Measurements from ENCODE around the gene DNAL4. TPM values are rescaled to one million over a fixed set of nuclear protein-coding genes. Genes with fewer than 3 reads are reported as not detected.

Gene DNAL4
- total and polyA plus RNA-seq, 2 of the 4 experiments (the other 2 are of a cell fraction), result 6.1 to 12.1 TPM

GRCh38 chr22:38802671-38803121 lies 8.8 kb upstream of the DNAL4 start:
- Histone ChIP-seq H2AK9ac (replicated peaks; ENCODE audit: low read depth, low read length, poor library complexity) (peak overlapping the region; percentile 33), H2BK120ac (ENCODE audit: low read depth, low read length) (no peak overlapping the region), H2BK5ac (ENCODE audit: low read depth, low read length, poor library complexity, severe bottlenecking) (peak overlapping the region; percentile 33), H2AFZ (replicated peaks; ENCODE audit: low read length, poor library complexity) (peak overlapping the region; percentile 9), H4K8ac (ENCODE audit: low read depth in 2 of 2, low read length in 2 of 2) (peak overlapping the region in 1 of 2 experiments; percentile 35; a peak in 1 of 4 replicates), H3K56ac (ENCODE audit: extremely low read depth, insufficient read depth, low read length) (no peak overlapping the region), H3K4ac (ENCODE audit: low read depth, low read length) (peak overlapping the region; percentile 45; the same call in 1 of the 2 replicates), H3K79me1 (ENCODE audit: low read depth in 1 of 2, low read length in 2 of 2) (no peaks in the 10 kb centered on the region), H3K27me3 (ENCODE audit: control insufficient read depth, insufficient read depth, low read length) (peaks cover 10% of the 10 kb centered on the region), H3K4me1 (ENCODE audit: control insufficient read depth, insufficient read depth, low read length) (0 out of 2 replicates have a peak, but pooled peaks cover 2% of the 10 kb centered on the region), H3K4me2 (ENCODE audit: low read depth, low read length) (no peak overlapping the region; the same call in 1 of the 2 replicates), H4K20me1 (ENCODE audit: insufficient read depth, low read length) (no peaks in the 10 kb centered on the region), H3K18ac (ENCODE audit: low read depth, low read length) (no peak overlapping the region), H3K9ac (ENCODE audit: low read depth, low read length) (no peak overlapping the region), H2BK15ac (ENCODE audit: low read depth, low read length) (no peak overlapping the region), H2AK5ac (ENCODE audit: low read depth, low read length) (no peak overlapping the region), H3K14ac (replicated peaks; ENCODE audit: low read depth, low read length) (no peak overlapping the region), H3K36me3 (ENCODE audit: control insufficient read depth, insufficient read depth, low read length) (no peaks in the 10 kb centered on the region), H3K23ac (ENCODE audit: low read depth, low read length) (no peak overlapping the region), H4K5ac (ENCODE audit: low read depth, low read length) (no peak overlapping the region), H4K91ac (ENCODE audit: insufficient read depth, low read depth, low read length) (0 out of 2 replicates have a peak overlapping the region, but pooled peaks have one; percentile 3), H2BK20ac (ENCODE audit: low read depth, low read length) (no peak overlapping the region), H3K9me3 (ENCODE audit: control insufficient read depth, insufficient read depth, low read length) (peaks cover 4% of the 10 kb centered on the region; the same call in 1 of the 2 replicates), H3K9me1 (ENCODE audit: insufficient read depth, low read length) (no peaks in the 10 kb centered on the region), H3K4me3 (ENCODE audit: insufficient read depth, low read depth, low read length) (no peak overlapping the region), H3K27ac (ENCODE audit: insufficient read depth, low read length) (peak overlapping the region; percentile 1; the same call in 1 of the 2 replicates)
- POLR2A ChIA-PET (ENCODE audit: unreplicated experiment), result interaction anchor here (0.6 kb wide), 1 partner anchor 29 kb away, joined by 3 read pairs; no protein-coding TSS in a partner anchor
- in situ Hi-C loops (cut with MboI; ENCODE audit: low sequenced_read_pairs), result no loop called here
- peak; percentile 95 for DNase-seq
- intact Hi-C loops (cut with micrococcal nuclease), result no loop called here
- no CpG with 5 or more reads among the region's 10 CpGs for WGBS, 2 experiments (ENCODE audit: extremely low coverage in 2 of 2, insufficient read length in 1 of 2)
- BruUV-seq (replicated peaks), result no TSS peak
- ATAC-seq (ENCODE audit: low read depth), result peak; percentile 97
- dilution Hi-C loops (cut with HindIII; ENCODE audit: low sequenced_read_pairs, unreplicated experiment), result no loop called here
- CTCF ChIA-PET, result interaction anchor here (0.8 kb wide), 1 partner anchor 11 kb away, joined by 4 read pairs; no protein-coding TSS in a partner anchor
- peak; percentile 94 for TF ChIP-seq CEBPB (IDR thresholded peaks at IDR 0.05; ENCODE audit: low read depth, low read length)
- peak; percentile 59 for TF ChIP-seq MAFK (IDR thresholded peaks at IDR 0.05; ENCODE audit: low read depth, low read length)
- TF ChIP-seq POLR2A (IDR thresholded peaks at IDR 0.05; ENCODE audit: low read depth, low read length), result no peak
- no peak for TF ChIP-seq CHD1 (IDR thresholded peaks at IDR 0.05; ENCODE audit: low read depth, low read length)
- TF ChIP-seq RCOR1 (IDR thresholded peaks at IDR 0.05; ENCODE audit: insufficient replicate concordance, low read length), result peak; percentile 85
- TF ChIP-seq NFE2L2 (IDR thresholded peaks at IDR 0.05; ENCODE audit: low read depth, low read length), result peak; percentile 64; the same call in 1 of the 2 replicates
- TF ChIP-seq RAD21 (IDR thresholded peaks at IDR 0.05; ENCODE audit: low read length), result 0 out of 2 replicates have a peak, but pooled peaks have one; percentile 4
- TF ChIP-seq SMC3 (IDR thresholded peaks at IDR 0.05; ENCODE audit: low read depth, low read length), result no peak
- no peak for TF ChIP-seq RFX5 (IDR thresholded peaks at IDR 0.05; ENCODE audit: low read depth, low read length)
- no peak for TF ChIP-seq USF2 (IDR thresholded peaks at IDR 0.05; ENCODE audit: low read depth, low read length)
- TF ChIP-seq BHLHE40 (IDR thresholded peaks at IDR 0.05; ENCODE audit: low read depth, low read length), result no peak
- no peak for TF ChIP-seq MXI1 (IDR thresholded peaks at IDR 0.05; ENCODE audit: borderline replicate concordance, low read depth, low read length)
- no peak for TF ChIP-seq CTCF (conservative IDR thresholded peaks at IDR 0.05; ENCODE audit: low read depth, low read length)
- no peak for TF ChIP-seq ELK1 (IDR thresholded peaks at IDR 0.05; ENCODE audit: borderline replicate concordance, low read depth, low read length)
- peak; percentile 36; the same call in 1 of the 2 replicates for TF ChIP-seq FOS (IDR thresholded peaks at IDR 0.05; ENCODE audit: low read depth, low read length)
